Activated CD4-positive, alpha-beta T cell treated with anti-CD3 and anti-CD28 coated beads, Interleukin-10, Interleukin-2, amounts not matched to agents 100 ng/mL and 50 ng/mL, durations not matched to agents 16 hours and 8 hours (primary cell): Measurements from ENCODE around the gene IFT43.

Experiments used
- DNase-seq: peaks from one replicate; pipeline ENCODE4 v3.0.0-alpha.2; 2020

IFT43 gene

GRCh38 chr14:76115010-76115422, 129.5 kb downstream of the IFT43 start:
- DNase-seq = no peak

GRCh38 chr14:76117789-76118484, 132.4 kb downstream of the IFT43 start:
- no peak for DNase-seq

- no peak for DNase-seq
Measured at GRCh38 chr14:76118594-76118993, 133.0 kb downstream of the IFT43 start.

- DNase-seq = no peak
Measured at GRCh38 chr14:76121089-76121748, 135.7 kb downstream of the IFT43 start.

- DNase-seq = no peak
Measured at GRCh38 chr14:76123426-76124225, 138.1 kb downstream of the IFT43 start.

- no peak for DNase-seq
Measured at GRCh38 chr14:76125511-76125910, 139.9 kb downstream of the IFT43 start.

GRCh38 chr14:76126076-76126475, 140.5 kb downstream of the IFT43 start:
- no peak for DNase-seq

GRCh38 chr14:76129851-76130576, 144.5 kb downstream of the IFT43 start:
- DNase-seq = no peak

GRCh38 chr14:76131071-76131965, 145.8 kb downstream of the IFT43 start:
- no peak for DNase-seq

GRCh38 chr14:76133103-76133502, 147.5 kb downstream of the IFT43 start:
- peak; percentile 17 for DNase-seq
